Measurements from ENCODE around the gene SGTB. TPM values are rescaled to one million over a fixed set of nuclear protein-coding genes. Genes with fewer than 3 reads are reported as not detected.

SGTB gene
- total RNA-seq, 1 donor from 2014 or later: 10.8 TPM

DNA sequence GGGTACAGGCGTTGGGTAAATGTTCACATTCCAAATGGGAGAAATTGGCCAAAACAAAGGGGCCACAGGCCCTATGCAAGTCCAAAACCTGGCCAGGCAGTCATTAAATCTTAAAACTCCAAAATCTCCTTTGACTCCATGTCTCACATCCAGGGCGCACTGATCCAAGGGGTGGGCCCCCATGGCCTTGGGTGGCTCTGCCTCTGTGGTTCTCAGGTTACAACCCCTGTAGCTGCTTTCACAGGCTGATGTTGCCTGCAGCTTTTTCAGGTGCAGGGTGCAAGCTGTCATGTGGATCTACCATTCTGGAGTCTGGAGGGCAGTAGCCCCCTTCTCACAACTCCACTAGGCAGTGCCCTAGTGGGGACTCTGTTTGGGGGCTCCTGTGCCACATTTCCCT, 44.9 kb upstream of the SGTB start:
- Histone ChIP-seq H3K4me3 (no peak overlapping the region), H3K27ac (no peak overlapping the region), H3K9me3 (no peaks in the 10 kb centered on the region), H3K36me3 (no peaks in the 10 kb centered on the region), H3K27me3 (no peaks in the 10 kb centered on the region), H3K4me1 (no peaks in the 10 kb centered on the region)
- TF ChIP-seq, protein P1, sequence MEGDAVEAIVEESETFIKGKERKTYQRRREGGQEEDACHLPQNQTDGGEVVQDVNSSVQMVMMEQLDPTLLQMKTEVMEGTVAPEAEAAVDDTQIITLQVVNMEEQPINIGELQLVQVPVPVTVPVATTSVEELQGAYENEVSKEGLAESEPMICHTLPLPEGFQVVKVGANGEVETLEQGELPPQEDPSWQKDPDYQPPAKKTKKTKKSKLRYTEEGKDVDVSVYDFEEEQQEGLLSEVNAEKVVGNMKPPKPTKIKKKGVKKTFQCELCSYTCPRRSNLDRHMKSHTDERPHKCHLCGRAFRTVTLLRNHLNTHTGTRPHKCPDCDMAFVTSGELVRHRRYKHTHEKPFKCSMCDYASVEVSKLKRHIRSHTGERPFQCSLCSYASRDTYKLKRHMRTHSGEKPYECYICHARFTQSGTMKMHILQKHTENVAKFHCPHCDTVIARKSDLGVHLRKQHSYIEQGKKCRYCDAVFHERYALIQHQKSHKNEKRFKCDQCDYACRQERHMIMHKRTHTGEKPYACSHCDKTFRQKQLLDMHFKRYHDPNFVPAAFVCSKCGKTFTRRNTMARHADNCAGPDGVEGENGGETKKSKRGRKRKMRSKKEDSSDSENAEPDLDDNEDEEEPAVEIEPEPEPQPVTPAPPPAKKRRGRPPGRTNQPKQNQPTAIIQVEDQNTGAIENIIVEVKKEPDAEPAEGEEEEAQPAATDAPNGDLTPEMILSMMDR (IDR thresholded peaks at IDR 0.05): no peak
- DNase-seq: no peak
- intact Hi-C loops (cut with DNase I): no loop called here
- ATAC-seq: no peak

DNA sequence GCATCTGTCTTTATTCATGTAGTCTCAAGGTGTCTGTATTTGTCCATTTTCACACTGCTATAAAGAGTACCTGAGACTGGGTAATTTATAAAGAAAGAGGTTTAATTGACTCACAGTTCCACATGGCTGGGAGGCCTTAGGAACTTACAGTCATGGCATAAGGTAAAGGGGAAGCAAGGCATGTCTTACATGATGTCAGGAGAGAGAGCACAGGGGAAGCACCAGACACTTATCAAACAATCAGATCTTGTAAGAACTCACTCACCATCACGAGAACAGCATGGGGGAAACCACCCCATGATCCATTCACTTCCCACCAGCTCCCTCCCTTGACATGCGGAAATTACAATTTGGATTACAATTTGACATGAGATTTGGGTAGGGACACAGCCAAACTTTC, 44.3 kb upstream of the SGTB start:
- no peaks in the 10 kb centered on the region for H3K4me1 ChIP-seq
- H3K36me3 ChIP-seq: no peaks in the 10 kb centered on the region
- H3K4me3 ChIP-seq: no peak overlapping the region
- DNase-seq (no peak), ATAC-seq (no peak)
- intact Hi-C loops (cut with DNase I): no loop called here
- TF ChIP-seq, protein P1 (IDR thresholded peaks at IDR 0.05): no peak
- no peaks in the 10 kb centered on the region for H3K9me3 ChIP-seq
- H3K27ac ChIP-seq: no peak overlapping the region
- no peaks in the 10 kb centered on the region for H3K27me3 ChIP-seq

DNA sequence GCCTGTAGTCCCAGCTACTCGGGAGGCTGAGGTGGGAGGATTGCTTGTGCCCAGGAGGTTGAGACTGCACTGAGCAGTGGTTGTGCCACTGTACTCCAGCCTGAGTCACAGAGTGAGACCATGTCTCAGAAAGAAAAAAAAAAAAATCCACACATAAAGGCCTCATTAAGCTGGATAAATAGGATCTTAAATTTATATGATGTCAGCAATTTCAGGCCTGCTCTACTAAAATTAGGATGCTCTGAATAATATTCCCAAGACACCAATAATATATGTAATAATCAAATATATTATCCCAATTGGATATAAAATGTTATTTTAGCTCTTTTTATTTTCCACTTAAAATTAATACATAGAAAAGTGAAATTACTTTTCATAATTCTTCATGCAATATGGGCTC, 43.7 kb upstream of the SGTB start:
- no peak overlapping the region for H3K27ac ChIP-seq
- no peak overlapping the region for H3K4me3 ChIP-seq
- ATAC-seq (no peak), DNase-seq (no peak)
- no peaks in the 10 kb centered on the region for H3K9me3 ChIP-seq
- no peaks in the 10 kb centered on the region for H3K4me1 ChIP-seq
- no peaks in the 10 kb centered on the region for H3K27me3 ChIP-seq
- intact Hi-C loops (cut with DNase I): no loop called here
- TF ChIP-seq, protein P1 (IDR thresholded peaks at IDR 0.05): no peak
- no peaks in the 10 kb centered on the region for H3K36me3 ChIP-seq

DNA sequence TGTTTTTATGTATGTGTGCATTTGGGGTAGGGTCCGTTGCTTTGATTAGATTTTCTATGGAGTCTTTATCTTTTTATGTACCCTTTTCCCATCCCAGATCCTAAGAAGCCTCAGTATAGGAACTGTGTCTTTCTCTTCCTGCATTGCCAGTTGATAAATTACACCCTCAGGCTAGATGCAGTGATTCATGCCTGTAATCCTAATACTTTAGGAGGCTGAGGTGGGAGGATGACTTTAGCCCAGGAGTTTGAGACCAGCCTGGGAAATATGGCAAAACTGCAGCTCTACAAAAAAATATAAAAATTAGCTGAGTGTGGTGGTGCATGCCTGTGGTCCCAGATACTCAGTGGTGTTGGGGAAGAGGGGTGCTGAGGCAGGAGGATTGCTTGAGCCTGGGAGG, 40.3 kb upstream of the SGTB start:
- Histone ChIP-seq H3K36me3 (peaks cover 13% of the 10 kb centered on the region), H3K27me3 (no peaks in the 10 kb centered on the region)
- TF ChIP-seq, protein P1 (IDR thresholded peaks at IDR 0.05): no peak

DNA sequence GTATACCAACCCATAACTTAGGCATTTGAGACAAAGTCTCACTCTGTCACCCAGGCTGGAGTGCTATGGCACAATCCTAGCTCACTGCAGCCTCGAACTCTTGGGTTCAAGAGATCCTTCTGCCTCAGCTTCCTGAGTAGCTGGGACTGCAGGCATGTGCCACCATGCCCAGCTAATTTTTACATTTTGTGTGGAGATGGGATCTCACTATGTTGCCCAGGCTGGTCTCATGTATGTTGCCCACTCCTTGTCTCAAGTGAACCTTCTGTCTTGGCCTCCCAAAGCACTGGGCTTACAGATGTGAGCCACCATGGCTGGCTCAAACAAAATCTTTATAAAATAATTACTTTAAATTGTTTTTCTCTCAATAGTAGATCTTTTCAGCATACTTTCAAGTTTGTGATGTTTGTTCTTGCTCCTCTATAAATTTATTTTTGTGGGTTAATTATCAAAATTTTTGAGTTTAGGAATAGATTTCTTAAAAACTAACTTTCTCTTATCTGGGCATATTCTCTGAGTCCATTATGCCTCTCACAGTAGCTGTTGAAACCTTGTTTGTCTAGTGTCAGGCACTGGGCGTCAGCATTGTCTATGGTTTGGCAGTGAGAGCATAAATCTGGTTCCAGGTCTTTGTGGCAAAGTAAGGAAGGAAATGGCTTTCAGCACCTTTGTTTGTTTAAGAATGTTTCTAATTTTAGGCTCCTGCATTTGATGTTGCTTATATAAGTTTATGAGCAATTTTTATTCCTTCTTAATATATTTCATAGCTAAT, 38.8 kb upstream of the SGTB start:
- Histone ChIP-seq H3K27me3 (no peaks in the 10 kb centered on the region), H3K4me1 (no peaks in the 10 kb centered on the region), H3K4me3 (no peak overlapping the region), H3K9me3 (no peaks in the 10 kb centered on the region), H3K36me3 (peaks cover 13% of the 10 kb centered on the region), H3K27ac (no peak overlapping the region)
- intact Hi-C loops (cut with DNase I): no loop called here
- TF ChIP-seq, protein P1 (IDR thresholded peaks at IDR 0.05): peak; percentile 36
- DNase-seq (no peak), ATAC-seq (peak; percentile 73)

More for the DNA sequence above, 40.3 kb upstream of the SGTB start:
- no peak overlapping the region for H3K27ac ChIP-seq
- intact Hi-C loops (cut with DNase I): no loop called here
- H3K4me3 ChIP-seq: no peak overlapping the region
- no peaks in the 10 kb centered on the region for H3K4me1 ChIP-seq
- DNase-seq (no peak), ATAC-seq (no peak)
- no peaks in the 10 kb centered on the region for H3K9me3 ChIP-seq
